PFSK-1 (cell line): Measurements from ENCODE around the gene FBXL16.

ENCODE experiments used
- FOXP2 ChIP-seq: optimal IDR thresholded peaks from 2 replicates; pipeline ENCODE3; 2011; ENCODE audit warnings: borderline replicate concordance, control low read depth, inconsistent platforms; ENCODE audit not compliant: insufficient read depth; ENCODE audit errors: extremely low read length, extremely low read depth
- POLR2AphosphoS5 ChIP-seq: IDR thresholded peaks from 2 replicates; pipeline ENCODE4 v1.6.1; 2012; ENCODE audit warnings: low read depth, mild to moderate bottlenecking, control low read depth, low read length, moderate library complexity
- SIN3A ChIP-seq: IDR thresholded peaks from 2 replicates; pipeline ENCODE4 v1.6.1; 2012; ENCODE audit warnings: mild to moderate bottlenecking, low read length, moderate library complexity, borderline replicate concordance; ENCODE audit not compliant: insufficient read depth
- TAF1 ChIP-seq: IDR thresholded peaks from 2 replicates; pipeline ENCODE4 v1.6.1; 2012; ENCODE audit warnings: low read length, control low read depth, borderline replicate concordance; ENCODE audit not compliant: insufficient read depth
- TF ChIP-seq, protein P1 (sequence below), 2 experiments: IDR thresholded peaks; 2 replicates each; pipeline versions ENCODE4 v1.6.1 to v1.8.0; 2011 to 2012; ENCODE audit warnings: low read depth in 2 of 2, low read length in 2 of 2, control low read depth in 1 of 2, inconsistent platforms in 1 of 2, mild to moderate bottlenecking in 1 of 2, moderate library complexity in 1 of 2; ENCODE audit not compliant: insufficient read depth in 1 of 2

Gene FBXL16

DNA sequence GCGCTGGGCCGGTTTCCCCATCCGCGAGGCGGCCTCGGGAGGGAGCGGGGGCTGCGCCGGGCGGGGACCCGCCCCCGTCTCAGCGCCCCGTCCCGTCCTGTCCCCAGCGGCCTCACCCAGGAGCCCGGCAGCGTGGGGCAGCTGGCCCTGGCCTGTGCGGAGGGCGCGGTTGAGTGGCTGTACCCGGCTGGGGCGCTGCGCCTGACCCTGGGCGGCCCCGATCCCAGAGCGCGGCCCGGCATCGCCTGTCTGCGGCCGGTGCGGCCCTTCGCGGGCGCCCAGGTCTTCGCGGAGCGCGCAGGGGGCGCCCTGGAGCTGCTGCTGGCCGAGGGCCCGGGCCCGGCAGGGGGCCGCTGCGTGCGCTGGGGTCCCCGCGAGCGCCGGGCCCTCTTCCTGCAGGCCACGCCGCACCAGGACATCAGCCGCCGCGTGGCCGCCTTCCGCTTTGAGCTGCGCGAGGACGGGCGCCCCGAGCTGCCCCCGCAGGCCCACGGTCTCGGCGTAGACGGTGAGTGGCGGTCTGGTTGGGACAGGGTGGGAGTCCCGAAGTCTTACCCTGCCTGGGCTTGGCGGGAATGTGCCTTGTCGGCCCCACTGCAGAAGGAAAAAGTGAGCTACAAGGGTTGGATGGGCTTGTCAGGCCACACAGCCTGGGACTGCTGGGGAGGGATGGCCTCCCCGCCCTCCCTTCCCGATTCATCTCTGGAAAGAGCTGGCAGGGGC lies 10.0 kb upstream of the FBXL16 start:
- TF ChIP-seq TAF1 (no peak), FOXP2 (no peak), SIN3A (no peak)
- TF ChIP-seq, protein P1, sequence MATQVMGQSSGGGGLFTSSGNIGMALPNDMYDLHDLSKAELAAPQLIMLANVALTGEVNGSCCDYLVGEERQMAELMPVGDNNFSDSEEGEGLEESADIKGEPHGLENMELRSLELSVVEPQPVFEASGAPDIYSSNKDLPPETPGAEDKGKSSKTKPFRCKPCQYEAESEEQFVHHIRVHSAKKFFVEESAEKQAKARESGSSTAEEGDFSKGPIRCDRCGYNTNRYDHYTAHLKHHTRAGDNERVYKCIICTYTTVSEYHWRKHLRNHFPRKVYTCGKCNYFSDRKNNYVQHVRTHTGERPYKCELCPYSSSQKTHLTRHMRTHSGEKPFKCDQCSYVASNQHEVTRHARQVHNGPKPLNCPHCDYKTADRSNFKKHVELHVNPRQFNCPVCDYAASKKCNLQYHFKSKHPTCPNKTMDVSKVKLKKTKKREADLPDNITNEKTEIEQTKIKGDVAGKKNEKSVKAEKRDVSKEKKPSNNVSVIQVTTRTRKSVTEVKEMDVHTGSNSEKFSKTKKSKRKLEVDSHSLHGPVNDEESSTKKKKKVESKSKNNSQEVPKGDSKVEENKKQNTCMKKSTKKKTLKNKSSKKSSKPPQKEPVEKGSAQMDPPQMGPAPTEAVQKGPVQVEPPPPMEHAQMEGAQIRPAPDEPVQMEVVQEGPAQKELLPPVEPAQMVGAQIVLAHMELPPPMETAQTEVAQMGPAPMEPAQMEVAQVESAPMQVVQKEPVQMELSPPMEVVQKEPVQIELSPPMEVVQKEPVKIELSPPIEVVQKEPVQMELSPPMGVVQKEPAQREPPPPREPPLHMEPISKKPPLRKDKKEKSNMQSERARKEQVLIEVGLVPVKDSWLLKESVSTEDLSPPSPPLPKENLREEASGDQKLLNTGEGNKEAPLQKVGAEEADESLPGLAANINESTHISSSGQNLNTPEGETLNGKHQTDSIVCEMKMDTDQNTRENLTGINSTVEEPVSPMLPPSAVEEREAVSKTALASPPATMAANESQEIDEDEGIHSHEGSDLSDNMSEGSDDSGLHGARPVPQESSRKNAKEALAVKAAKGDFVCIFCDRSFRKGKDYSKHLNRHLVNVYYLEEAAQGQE (IDR thresholded peaks at IDR 0.05; ENCODE audit: insufficient read depth in 1 of 2, low read depth in 2 of 2, low read length in 2 of 2): no peak

DNA sequence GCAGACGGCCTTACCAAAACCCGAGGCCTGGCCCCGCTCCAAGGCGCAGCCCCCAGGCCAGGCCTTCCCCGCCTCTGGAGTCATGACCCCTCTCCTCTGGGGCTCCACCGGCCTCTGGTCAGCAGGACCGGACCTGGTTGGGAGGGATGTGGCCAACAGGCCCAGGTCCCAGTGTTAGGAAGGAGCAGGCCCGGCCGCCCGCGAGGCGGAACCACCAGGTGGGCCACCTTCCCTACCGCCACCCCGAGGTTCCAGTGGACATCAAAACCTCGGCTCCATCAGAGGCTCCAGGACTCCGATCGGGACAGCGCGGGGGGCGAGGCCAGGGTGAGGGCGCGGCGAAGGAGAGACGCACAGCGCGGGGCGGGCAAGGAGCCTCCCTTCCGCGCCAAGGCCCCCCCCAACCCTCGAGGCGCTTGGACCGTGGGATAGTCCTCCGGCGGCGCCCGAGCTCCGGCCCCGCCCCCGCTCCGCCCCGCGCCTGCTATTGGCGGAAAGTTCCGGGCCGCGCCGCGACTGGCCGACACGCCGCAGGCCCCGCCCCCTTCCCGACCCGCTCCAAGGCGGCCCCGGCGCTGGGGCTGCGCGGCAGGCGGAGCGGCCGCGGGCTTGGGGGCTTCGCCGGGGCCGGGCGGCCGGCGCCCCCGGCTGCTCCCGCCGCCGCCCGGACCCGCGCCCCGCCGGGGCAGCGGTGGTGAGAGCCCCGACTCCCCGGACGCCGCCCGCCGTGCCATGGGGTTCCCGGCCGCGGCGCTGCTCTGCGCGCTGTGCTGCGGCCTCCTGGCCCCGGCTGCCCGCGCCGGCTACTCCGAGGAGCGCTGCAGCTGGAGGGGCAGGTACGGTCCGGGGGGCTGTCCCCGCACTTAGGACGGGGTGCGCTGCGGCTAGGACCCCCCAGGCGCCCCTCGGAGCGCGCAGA lies 9.2 kb upstream of the FBXL16 start, which contains the start of gene METRN:
TSS of gene METRN (plus strand) at position 561 of the 919 bp plus-strand sequence. CDS start at position 733, 172 bp downstream.
- TF ChIP-seq FOXP2 (no peak), SIN3A (no peak), TAF1 (no peak), POLR2AphosphoS5 (no peak)
- TF ChIP-seq, protein P1 (IDR thresholded peaks at IDR 0.05; ENCODE audit: insufficient read depth in 1 of 2, low read depth in 2 of 2, low read length in 2 of 2): no peak

DNA sequence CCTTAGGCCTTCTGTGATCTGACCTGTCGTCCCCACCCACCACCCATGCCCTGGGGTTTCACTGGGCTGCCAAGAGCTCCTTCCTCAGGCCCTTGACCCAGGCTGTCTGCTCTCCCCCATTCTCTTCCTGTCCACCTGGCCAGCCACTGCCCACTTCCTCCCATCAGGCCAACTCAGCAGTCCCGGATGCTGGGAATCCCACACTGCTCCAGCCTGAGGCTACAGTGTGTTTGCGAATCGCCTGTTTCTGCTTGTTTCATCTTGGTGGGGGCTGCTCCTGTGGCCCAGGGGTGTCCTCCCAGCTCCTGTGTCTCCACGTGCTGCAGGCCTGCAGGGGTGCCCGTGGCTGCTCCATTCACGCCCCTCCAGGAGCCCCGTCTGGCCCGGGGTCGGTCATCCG lies 8.5 kb upstream of the FBXL16 start:
- TF ChIP-seq TAF1: no peak
- peak; percentile 39; the same call in 1 of the 2 replicates for TF ChIP-seq POLR2AphosphoS5

DNA sequence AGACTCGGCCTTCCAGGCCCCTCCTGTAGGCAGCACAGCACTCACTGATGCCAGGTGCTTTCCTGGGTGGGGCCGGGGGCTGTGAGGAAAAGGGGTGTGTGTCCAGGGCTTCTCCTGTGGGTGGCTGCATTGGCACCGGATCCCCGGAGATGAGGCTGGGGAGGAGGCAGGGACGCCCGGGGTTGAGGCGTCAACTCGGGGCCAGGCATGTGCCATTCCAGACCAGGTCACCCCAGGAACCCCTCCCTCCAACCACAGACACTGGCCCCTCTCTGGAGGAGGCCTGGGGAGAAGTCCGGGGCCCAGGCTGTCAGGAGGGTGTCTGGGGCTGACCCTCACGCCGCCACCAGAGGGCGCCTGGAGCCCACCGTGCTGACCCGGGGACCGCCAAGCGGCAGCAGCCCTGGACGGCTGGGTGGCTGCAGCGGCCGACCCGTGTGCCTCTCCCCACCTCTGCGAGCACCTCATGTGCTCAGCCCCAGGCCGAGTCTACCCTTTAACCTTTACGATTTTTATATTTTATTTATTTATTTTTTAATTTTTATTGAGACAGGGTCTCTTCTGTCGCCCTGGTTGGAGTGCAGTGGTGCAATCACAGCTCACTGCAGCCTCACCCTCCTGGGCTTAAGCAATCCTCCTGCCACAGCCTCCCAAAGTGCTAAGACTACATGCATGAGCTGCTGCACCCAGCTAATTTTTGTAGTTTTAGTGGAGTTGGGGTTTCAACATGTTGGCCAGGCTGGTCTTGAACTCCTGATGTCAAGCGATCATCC lies 6.1 kb upstream of the FBXL16 start:
- TF ChIP-seq FOXP2 (no peak), SIN3A (no peak), TAF1 (no peak), POLR2AphosphoS5 (no peak)
- TF ChIP-seq, protein P1 (IDR thresholded peaks at IDR 0.05; ENCODE audit: insufficient read depth in 1 of 2, low read depth in 2 of 2, low read length in 2 of 2): no peak

DNA sequence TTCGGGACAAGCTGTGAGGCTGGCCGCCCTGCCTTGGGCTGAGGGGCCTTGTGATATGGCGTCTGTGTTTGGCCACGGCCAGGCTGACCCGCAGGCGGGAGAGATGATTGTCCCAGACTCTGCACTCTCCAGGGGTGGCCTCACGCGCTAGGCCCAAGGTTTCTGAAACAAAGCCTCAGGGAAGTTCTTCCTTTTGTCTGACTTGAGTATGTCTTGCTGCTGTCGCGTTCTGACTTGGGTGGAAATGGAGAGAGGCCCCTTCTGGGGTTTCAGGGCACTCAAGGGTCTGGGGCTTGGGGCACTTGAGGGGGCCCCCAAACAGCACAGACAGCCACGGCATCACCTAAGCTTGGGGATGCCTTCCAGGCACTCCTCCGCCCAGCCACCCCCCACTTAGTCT lies 5.5 kb upstream of the FBXL16 start:
- TF ChIP-seq, protein P1 (IDR thresholded peaks at IDR 0.05; ENCODE audit: insufficient read depth in 1 of 2, low read depth in 2 of 2, low read length in 2 of 2): no peak
- TF ChIP-seq FOXP2 (no peak), SIN3A (no peak), POLR2AphosphoS5 (no peak), TAF1 (no peak)
